GM18498 (cell line): Measurements from ENCODE around the gene MAN1C1.

ENCODE experiments used
- ATAC-seq: cut with Tn5 transposase; IDR thresholded peaks from one replicate; pipeline ENCODE4 v1.9.1; 2021; ENCODE audit warnings: mild to moderate bottlenecking, moderate library complexity; ENCODE audit not compliant: unreplicated experiment

MAN1C1 gene

GRCh38 chr1:25773441-25774125 lies 157.0 kb downstream of the MAN1C1 start:
- no peak for ATAC-seq

DNA sequence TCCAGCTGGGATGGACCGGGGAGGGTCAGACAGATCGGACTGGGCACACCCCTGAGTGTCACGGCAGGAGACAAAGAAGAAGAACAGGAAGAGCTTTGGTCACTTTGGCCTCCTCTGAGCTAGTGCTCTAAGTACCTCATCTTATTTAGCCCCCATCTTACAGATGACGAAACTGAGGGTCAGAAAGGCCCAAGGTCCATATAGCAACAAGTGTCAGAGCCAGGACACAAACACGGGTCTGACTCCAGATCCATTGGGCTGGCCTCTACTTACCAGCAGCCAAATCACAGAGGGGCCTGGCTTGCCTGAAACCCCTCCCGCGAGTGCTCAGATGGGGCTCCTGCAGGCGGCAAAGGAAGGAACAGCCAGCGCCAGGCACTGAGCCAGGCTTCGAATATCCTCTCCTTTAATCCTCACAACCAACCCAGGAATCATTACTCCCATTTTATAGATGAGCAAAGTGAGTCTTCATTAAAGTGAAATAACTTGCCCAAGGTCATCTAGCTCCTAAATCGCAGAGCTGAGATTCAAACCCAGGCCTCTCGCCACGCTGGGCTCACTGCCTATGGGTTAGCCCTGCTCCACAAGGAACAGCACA lies 157.7 kb downstream of the MAN1C1 start:
- no peak for ATAC-seq

- no peak for ATAC-seq
These were observed 158.6 kb downstream of the MAN1C1 start for GRCh38 chr1:25774921-25775771.

- no peak for ATAC-seq
These were observed 162.8 kb downstream of the MAN1C1 start for GRCh38 chr1:25779388-25779787.

DNA sequence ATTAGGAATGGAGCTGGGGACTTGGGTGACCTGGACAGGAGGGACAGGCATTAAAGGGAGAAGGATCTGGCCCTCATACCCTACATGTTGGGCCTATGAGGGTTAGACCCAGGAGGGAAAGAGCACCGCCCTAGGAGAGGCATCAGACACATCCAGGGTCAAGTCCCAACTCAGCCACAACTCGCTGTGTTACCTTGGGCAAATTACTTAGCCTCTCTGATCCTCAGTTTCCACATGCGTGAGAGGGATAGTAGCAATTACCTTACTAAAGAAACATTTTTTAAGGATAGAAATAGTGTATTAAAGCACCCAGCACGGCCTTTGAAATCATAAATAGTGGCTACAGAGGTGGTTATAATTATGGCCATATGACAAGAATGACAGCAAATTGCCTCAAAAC lies 163.3 kb downstream of the MAN1C1 start:
- no peak for ATAC-seq

DNA sequence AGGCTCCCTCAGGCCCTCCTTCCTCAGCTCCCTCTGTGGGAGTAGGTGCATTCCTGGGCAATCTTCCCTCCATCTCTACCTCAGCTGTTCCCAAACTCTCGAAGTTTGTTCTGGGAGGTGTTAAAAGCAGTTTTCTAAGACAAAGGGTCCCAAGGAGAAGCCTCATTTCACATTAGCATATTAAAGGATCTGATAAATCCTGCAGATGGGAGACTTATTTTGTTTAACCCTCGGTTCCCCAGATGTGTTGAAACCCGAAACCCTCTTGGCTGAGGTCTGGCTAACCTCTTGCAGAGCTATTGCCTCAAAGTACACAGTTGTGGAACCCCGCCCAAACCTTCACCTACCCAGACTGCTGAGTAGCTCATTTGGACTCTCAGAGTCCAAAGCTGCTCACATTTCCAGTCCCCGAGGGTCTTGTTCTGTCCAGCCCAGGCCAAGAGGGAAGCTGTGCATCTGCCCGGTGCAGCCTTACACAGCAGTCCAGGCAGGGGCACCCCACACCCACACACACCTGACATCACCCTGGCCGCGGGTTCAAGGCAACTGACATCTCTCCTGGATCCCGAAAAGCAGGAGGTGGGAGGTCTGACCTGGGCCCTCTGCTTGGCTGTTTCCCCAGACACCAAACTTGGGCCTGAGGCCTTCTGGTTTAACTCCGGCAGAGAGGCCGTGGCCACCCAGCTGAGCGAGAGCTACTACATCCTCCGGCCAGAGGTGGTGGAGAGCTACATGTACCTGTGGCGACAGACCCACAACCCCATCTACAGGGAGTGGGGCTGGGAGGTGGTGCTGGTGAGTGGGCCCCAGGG lies 163.9 kb downstream of the MAN1C1 start:
- ATAC-seq: no peak

- no peak for ATAC-seq
These were observed 164.5 kb downstream of the MAN1C1 start for GRCh38 chr1:25781130-25781433.

DNA sequence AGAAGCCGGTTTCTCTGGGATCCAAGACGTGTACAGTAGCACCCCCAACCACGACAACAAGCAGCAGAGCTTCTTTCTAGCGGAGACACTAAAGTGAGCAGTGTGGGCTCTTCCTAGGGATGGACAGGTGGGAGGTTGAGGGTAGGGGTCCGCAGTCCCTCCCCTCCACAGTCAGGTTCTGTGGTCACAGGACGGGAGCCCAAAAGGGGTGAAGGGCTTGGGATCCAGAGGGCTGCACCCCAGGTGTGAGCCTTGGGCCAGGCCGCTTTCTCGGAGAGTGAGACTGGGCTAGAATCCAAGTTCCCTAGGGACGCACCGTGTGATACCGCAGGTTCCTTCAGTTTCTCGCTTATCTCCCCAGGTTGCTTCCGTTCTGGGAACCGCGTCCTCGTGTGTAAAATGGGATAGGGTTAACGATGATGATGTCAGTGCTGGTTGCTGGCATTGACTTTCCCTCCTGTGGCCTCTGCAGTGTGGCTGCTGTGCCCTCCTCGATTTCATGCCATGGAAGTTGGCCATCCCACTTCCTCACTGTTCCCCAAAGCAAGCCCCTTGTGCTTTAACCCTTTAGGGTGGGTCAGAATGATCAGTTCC lies 166.1 kb downstream of the MAN1C1 start:
- ATAC-seq: no peak

DNA sequence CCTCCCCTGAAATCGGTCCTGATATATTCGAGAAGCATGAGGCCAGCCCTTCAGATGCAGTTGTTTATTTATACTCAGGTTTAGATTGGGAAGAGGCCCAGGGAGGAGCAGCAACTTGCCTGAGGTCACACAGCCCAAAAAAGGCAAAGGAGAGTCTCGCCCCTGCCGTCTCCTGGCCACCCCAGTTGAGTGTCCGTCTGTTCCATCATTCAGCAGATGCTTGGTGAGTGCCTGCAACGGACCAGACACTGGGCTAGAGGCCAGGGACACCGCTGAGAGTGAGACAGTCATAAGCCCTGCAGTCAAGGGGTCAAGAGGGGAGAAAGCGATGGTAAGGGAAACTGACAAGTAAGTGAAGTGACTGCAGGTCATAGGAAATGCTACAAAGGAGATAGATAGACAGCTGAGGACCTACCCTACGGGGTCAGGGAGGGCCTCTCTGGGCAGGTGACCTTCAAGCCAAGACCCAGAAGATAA lies 168.0 kb downstream of the MAN1C1 start:
- ATAC-seq: no peak

DNA sequence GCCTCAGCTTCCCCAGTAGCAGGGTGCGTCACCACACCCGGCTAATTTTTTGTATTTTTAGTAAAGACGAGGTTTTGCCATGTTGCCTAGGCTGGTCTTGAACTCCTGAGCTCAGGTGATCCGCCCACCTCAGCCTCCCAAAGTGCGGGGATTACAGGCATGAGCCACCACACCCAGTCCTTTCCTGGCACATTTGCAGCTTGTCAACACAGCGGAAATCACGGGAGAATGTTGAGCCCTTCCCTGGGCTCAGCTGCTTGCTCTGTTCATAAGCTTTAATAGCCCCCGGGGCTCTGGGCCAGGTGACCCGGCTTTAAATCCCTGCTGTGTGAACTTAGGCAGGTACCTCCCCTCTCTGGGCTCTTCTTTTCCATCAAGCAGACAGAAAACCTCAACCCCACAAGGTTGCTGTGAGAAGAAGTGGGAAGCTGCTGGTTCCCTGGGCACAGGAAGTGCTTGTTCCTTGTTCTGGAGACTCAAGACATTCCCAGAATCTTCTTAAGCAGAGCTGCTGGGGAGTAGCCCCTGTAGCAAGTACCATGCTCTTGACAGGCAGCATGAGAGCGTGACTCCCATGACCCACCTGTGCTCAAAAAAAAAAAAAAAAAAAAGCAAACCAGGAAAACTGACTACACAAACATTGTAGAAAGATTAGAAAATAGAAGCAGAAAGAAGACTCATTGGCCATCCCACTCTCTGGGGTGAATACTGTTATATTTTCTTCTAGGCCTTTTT lies 168.9 kb downstream of the MAN1C1 start:
- no peak for ATAC-seq

GRCh38 chr1:25786887-25787759 lies 170.5 kb downstream of the MAN1C1 start:
- ATAC-seq: no peak

GRCh38 chr1:25787760-25788166 lies 171.2 kb downstream of the MAN1C1 start:
- no peak for ATAC-seq

- ATAC-seq: no peak
These were observed 173.9 kb downstream of the MAN1C1 start for GRCh38 chr1:25790472-25790871.

GRCh38 chr1:25792115-25792514 lies 175.5 kb downstream of the MAN1C1 start:
- no peak for ATAC-seq

DNA sequence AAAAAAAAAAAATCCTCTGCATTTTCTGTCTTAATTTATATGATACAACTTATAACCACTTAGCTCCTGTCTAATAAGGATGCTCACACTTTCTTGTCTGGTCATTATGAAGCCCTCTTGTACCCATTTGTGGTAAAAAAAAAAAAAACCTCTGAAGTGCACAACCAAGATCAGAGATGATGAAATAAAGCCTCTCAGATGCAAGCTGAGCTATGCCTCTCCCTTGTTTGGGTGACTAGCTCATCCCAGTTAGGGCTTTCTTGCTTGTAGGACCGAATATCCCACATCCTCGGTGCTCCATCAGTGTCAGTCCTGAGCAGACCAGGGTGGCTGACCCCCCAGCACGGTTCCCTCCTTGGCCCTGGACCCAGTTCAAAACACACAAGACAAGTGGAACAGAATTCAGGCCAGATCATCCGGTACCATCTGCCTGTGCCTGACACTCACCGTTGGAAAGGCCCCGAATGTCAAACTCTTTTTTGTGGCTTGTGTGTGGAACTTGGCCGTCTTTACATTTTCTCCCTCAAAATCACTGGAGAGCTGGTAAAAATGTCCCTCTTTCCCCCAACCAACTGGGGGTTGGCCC lies 177.1 kb downstream of the MAN1C1 start:
- ATAC-seq: no peak

GRCh38 chr1:25794325-25794724 lies 177.7 kb downstream of the MAN1C1 start:
- ATAC-seq: no peak

- no peak for ATAC-seq
These were observed 178.6 kb downstream of the MAN1C1 start for GRCh38 chr1:25795211-25795610.

- no peak for ATAC-seq
These were observed 179.6 kb downstream of the MAN1C1 start for GRCh38 chr1:25795946-25796810.
